HS-5 (cell line): ENCODE measurements around the gene SUSD6.

ENCODE experiments used
- DNase-seq: peaks from one replicate; pipeline ENCODE4 v3.0.0-alpha.2; 2012; ENCODE audit warnings: low read depth

Gene SUSD6

GRCh38 chr14:69672356-69672755, 61.0 kb downstream of the SUSD6 start:
- no peak for DNase-seq

GRCh38 chr14:69673104-69673503, 61.7 kb downstream of the SUSD6 start:
- no peak for DNase-seq

- DNase-seq, result no peak
Observed at GRCh38 chr14:69673578-69674305, 62.3 kb downstream of the SUSD6 start.

GRCh38 chr14:69674546-69675244, 63.3 kb downstream of the SUSD6 start:
- no peak for DNase-seq

- no peak for DNase-seq
Observed at GRCh38 chr14:69675245-69675583, 63.8 kb downstream of the SUSD6 start.

GRCh38 chr14:69675877-69676416, 64.6 kb downstream of the SUSD6 start:
- DNase-seq, result no peak

- DNase-seq, result no peak
Observed at GRCh38 chr14:69676723-69677122, 65.3 kb downstream of the SUSD6 start.

- DNase-seq, result no peak
Observed at GRCh38 chr14:69680297-69680696, 68.9 kb downstream of the SUSD6 start.

- DNase-seq, result no peak
Observed at GRCh38 chr14:69682136-69682535, 70.7 kb downstream of the SUSD6 start.

GRCh38 chr14:69682621-69683263, 71.3 kb downstream of the SUSD6 start:
- no peak for DNase-seq

- DNase-seq, result no peak
Observed at GRCh38 chr14:69683971-69684370, 72.6 kb downstream of the SUSD6 start.

GRCh38 chr14:69684461-69685217, 73.2 kb downstream of the SUSD6 start:
- DNase-seq, result no peak

- DNase-seq, result no peak
Observed at GRCh38 chr14:69685218-69685616, 73.8 kb downstream of the SUSD6 start.

GRCh38 chr14:69685716-69686115, 74.3 kb downstream of the SUSD6 start:
- DNase-seq, result no peak

GRCh38 chr14:69687606-69688298, 76.4 kb downstream of the SUSD6 start:
- DNase-seq, result no peak

- no peak for DNase-seq
Observed at GRCh38 chr14:69688299-69688649, 76.9 kb downstream of the SUSD6 start.

- DNase-seq, result no peak
Observed at GRCh38 chr14:69690042-69690441, 78.6 kb downstream of the SUSD6 start.

- DNase-seq, result no peak
Observed at GRCh38 chr14:69692594-69692993, 81.2 kb downstream of the SUSD6 start.

- DNase-seq, result no peak
Observed at GRCh38 chr14:69693145-69693544, 81.7 kb downstream of the SUSD6 start.

GRCh38 chr14:69693801-69694729, 82.7 kb downstream of the SUSD6 start:
- no peak for DNase-seq
